Measurements from ENCODE around the gene TSPAN4. TPM values are rescaled to one million over a fixed set of nuclear protein-coding genes. Genes with fewer than 3 reads are reported as not detected.

TSPAN4 gene
- total and polyA plus RNA-seq, 9 of the 15 experiments (the other 6 are each of a cell fraction or from before 2014, with no cell fraction given) = 0.07 to 31.0 (median 15.7) TPM

- TF ChIP-seq ZNF740 (CRISPR knock-in tag; IDR thresholded peaks at IDR 0.05) (peak; percentile 51; the same call in 1 of the 2 replicates), ZNF740 (tag; IDR thresholded peaks at IDR 0.05) (no peak), ELF1 (tag; IDR thresholded peaks at IDR 0.05) (no peak)
Measured at GRCh38 chr11:821512-822371, 20.9 kb upstream of the TSPAN4 start (continued).

- POLR2A ChIA-PET = interaction anchor here (0.5 to 2.5 kb wide), 7 partner anchors 8 to 33 kb away, joined by 3 to 20 read pairs (median 3); partner anchors contain the start of gene RPLP2
- Histone ChIP-seq H3K27ac (ENCODE audit: extremely low read depth, low read depth, low read length) (no peak overlapping the region), H3K4me2 (ENCODE audit: insufficient read depth, low read length) (no peak overlapping the region), H4K20me1 (replicated peaks; ENCODE audit: control insufficient read depth, insufficient read depth, low read length) (peaks cover 13% of the 10 kb centered on the region), H3K9me3 (replicated peaks; ENCODE audit: control insufficient read depth, insufficient read depth, low read depth, low read length) (no peaks in the 10 kb centered on the region), H3K4me1 (replicated peaks in 1 of 2; ENCODE audit: control insufficient read depth in 2 of 2, insufficient read depth in 2 of 2, low read length in 2 of 2) (peaks cover 30 to 91% of the 10 kb centered on the region in 2 experiments), H3K9me1 (ENCODE audit: control insufficient read depth, insufficient read depth, low read length) (peaks cover 6% of the 10 kb centered on the region), H2AFZ (ENCODE audit: low read depth, low read length) (no peak overlapping the region), H3K36me3 (ENCODE audit: control insufficient read depth, insufficient read depth, low read length) (peaks cover 37% of the 10 kb centered on the region; the same call in 1 of the 3 replicates), H3K79me2 (ENCODE audit: control insufficient read depth, insufficient read depth, low read length) (peaks cover 29% of the 10 kb centered on the region), H3K27me3 (ENCODE audit: control insufficient read depth in 2 of 2, insufficient read depth in 2 of 2, low read length in 2 of 2) (no peaks in the 10 kb centered on the region), H3K4me3 (no peak overlapping the region), H3K9ac (ENCODE audit: insufficient read depth in 1 of 2, low read depth in 2 of 2, low read length in 2 of 2) (no peak overlapping the region)
- CTCF ChIA-PET (ENCODE audit: low intra/inter-chr PET ratio) = no interaction called here
- no peak for ATAC-seq
- TF ChIP-seq HMG20A (CRISPR knock-in tag; conservative IDR thresholded peaks at IDR 0.05) = no peak
- TF ChIP-seq TAF15 (IDR thresholded peaks at IDR 0.05; ENCODE audit: low read depth, low read length) = 0 out of 2 replicates have a peak, but pooled peaks have one; percentile 69
- TF ChIP-seq HMGN3 (IDR thresholded peaks at IDR 0.05; ENCODE audit: borderline replicate concordance, extremely low read depth, insufficient read length, low read depth, low read length) = peak; percentile 17
- TF ChIP-seq MCM5 (IDR thresholded peaks at IDR 0.05; ENCODE audit: low read depth) = no peak
- no peak for FAIRE-seq
- no peak for DNase-seq (ENCODE audit: extremely low read depth in 1 of 4, low spot score in 3 of 4)
- WGBS (ENCODE audit: insufficient coverage, low coverage, missing lambda C conversion rate) = 94% methylated on average over 21 of the region's 53 CpGs
- in situ Hi-C loops (cut with MboI) (no loop called here), intact Hi-C loops (cut with micrococcal nuclease) (no loop called here)
- no TSS peak for BruUV-seq (replicated peaks)
Measured at GRCh38 chr11:823441-824291, 19.0 kb upstream of the TSPAN4 start.

Measured in K562 (cell line).